NCI-H748 (cell line): ENCODE data around the gene ILK.

Source experiments
- DNase-seq: peaks from one replicate; lab custom pipeline; 2025; ENCODE audit not compliant: unreplicated experiment; lab: John Stamatoyannopoulos, UW

ILK gene

DNA sequence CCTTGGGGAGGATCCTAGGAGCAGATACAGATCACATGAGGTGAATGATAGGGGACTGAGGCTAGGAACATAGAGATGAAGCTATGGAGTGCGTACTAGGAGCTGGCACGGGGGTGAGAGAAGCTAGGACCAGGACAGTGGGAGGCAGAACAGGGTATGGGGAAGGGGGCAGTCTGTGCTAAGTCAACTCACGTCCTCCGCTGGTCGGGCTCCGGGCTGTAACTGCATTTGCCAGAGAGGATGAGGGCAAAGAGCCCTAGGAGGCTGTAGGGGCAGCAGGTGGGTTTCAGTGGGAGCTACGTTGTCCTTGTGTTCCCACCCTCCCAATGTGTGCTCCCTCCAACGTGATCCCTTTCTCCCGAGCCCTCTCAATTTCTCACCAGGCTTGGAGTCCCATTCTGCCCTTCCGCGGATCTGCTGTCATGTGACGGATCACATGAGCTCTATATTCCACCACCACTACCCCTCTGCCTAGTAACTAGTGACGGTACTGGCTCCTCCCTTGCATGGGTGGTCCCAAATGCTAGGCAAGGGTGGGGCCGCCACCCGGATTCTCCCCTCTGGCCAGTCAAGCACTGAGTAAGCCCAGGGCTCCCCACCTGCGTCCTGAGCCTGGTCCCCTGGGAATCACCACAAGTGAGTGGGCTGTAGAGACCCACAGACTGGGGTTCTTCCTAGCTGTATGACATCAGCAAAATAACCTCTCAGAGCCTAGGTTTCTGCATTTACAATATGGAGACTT, 15.6 kb downstream of the ILK start, which contains the start of gene TPP1:
Gene TPP1, minus strand, starts transcription at position 419 of the 742 bp plus-strand sequence. Its CDS starts 22 bp downstream, at position 397.
- peak; percentile 93 for DNase-seq

GRCh38 chr11:6620636-6621035, 17.1 kb downstream of the ILK start:
- DNase-seq: no peak

- no peak for DNase-seq
Observed at GRCh38 chr11:6621711-6622211, 18.2 kb downstream of the ILK start.

GRCh38 chr11:6622261-6623171, 18.9 kb downstream of the ILK start:
- DNase-seq: peak; percentile 39

GRCh38 chr11:6623391-6624363, 20.1 kb downstream of the ILK start:
- no peak for DNase-seq

- no peak for DNase-seq
Observed at GRCh38 chr11:6625156-6625831, 21.7 kb downstream of the ILK start.

DNA sequence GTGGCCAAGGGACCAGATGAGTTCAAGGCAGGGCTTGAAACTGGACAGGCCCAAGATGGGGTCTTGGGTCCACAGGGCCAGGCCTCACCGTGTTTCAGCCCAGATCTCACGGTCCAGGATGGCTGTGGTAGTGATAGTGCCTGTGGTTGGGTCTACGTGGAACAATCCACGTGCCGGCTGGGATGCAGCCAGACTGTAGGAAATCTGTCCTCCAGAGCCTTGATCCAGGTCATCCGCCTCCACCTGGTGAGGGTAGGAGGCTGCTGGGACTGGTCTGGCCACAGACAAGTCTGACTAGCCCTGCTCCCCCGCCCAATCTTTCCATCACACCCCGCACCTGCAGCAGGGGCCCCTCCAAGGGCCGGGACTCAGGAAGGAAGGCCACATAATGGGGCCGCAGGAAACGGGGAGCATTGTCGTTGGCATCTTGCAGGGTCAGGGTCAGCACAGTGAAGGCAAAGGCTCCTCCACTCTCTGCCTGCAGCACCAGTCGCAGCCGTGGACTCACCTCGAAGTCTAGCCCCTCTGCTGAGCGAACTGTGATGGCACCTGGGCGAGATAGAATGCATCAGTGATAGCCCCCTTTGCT, 22.4 kb downstream of the ILK start:
- no peak for DNase-seq

DNA sequence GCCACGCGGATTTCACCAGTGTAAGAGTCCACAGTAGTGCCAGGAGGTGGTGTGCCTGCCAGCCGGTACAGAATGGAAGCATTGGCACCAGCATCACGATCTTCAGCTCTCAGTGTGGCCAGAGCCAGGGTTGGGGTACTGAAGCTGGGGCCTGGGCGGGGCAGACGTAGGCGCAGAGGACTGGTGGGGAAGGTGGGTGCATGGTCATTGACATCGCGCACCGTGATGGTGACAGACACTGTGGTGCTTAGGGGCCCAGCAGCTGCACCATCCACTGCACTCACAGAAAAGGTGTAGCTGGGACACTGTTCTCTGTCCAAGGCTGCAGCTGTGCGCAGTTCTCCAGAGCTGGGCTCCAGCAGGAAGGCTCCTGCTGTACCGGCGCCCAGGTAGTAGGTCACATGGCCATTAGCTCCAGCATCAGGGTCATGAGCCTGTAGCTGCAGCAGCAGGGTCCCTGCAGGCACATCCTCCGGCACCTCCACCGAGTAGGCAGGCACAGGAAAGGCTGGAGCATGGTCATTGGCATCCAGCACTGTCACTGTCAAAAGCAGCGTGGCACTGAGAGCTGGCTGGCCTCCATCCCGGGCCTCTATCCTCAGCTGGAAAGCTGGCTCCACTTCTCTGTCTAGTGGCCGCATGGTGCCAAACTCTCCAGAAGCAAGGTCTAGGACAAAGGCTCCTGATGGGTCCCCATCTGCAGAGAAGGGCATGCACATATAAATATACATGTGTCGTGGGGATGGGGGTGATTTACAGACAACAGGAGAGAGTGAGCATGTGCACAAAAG, 23.6 kb downstream of the ILK start:
- DNase-seq: no peak

GRCh38 chr11:6627762-6628241, 24.2 kb downstream of the ILK start:
- no peak for DNase-seq

DNA sequence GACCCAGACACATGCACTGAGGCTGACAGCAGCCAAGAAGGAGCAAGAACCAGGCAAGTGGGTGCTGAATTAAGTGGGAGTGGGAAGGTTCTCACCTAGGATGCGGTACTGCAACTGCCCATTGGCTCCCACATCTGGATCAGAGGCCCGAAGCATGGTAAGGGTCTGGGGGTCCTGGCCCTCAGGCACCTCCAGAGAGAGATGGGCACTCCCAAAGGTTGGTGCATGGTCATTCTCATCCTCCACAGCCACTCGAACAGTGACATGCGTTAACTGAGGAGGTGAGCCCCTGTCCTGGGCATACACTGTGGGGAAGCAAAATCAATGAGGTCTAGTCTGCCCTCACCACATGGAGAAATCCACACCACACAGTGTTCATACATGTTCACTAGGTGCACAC, 25.0 kb downstream of the ILK start:
- DNase-seq: no peak

GRCh38 chr11:6629573-6629891, 26.0 kb downstream of the ILK start:
- DNase-seq: no peak

DNA sequence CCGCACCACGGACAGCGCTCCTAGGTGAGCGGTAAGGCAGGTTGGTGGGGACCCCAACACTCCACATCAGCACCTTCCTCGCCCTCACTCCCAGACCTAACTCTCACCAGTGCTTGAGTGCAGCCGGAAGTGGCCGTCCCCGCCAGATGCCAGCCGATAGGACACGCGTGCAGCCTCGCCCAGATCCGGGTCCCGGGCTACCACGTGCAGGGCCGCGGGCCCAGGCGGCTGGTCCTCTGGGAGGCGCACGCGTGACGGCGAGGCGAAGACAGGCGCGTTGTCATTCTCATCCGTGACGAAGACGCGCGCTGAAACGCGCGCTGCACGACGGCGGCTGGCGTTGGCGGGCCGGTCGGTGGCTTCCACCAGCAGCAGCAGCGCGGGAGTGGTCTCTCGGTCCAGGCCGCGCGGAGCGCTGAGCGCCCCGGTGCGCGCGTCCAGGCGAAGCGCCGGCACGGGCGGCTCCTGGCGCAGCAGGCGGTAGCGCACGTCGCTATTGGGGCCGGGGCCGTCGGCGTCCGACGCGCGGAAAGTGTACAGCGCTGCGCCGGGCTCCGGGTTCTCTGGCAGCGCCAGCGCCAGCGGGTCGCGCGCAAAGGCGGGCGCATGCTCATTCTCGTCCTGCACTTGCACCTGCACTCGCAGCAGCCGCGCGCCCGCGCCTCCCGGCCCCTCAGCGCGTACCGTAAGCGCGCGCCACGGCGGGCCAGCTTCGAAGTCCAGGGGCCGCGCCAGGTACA, 26.5 kb downstream of the ILK start:
- DNase-seq: peak; percentile 89

GRCh38 chr11:6630632-6631291, 27.2 kb downstream of the ILK start:
- DNase-seq: peak; percentile 54

- no peak for DNase-seq
Observed at GRCh38 chr11:6631361-6631890, 27.9 kb downstream of the ILK start.

DNA sequence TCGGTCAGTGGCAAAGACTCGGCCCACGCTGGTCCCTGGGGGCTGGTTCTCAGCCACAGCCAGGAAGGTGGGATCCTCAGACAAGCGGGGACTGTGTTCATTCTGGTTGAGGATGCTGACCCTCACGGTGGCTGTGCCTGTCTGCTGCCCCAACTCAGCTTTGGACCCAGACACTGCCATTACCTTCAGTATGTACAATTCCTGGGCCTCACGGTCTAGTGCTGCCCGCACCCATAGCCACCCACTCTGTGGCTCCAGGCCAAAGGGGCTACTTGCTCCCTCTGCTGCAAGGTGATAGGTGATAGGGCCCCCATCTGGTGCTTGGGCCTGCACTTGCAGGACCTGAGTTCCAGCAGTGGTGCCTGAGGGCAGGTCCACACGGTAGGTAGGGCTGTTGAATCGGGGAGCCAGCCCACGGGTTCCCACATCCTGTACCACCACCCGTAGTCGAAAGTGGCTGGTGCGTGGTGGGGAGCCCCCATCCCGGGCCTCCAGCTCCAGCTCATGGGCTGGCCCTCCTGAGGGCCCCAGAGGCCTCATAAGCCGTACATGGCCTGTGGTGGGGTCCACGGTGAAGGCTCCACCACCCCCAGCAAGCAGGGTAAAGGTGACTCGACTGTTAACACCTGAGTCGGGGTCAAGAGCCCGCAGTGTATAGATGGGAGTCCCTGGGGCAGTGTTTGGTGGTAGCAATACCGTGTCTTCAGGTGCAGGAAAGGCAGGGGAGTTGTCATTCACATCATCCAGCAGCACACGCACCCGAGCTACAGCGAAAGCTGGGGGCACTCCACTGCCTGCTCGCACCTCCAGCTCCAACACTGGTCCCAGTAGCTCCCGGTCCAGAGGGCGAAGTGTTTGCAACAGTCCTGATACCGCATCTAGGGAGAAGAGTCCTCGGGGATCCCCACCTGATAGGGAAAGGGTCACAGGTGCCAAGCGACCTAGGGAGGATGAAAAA, 28.8 kb downstream of the ILK start:
- no peak for DNase-seq
